GM21367 (cell line): ENCODE results near the gene STK33.

Source experiments
- ATAC-seq: cut with Tn5 transposase; IDR thresholded peaks from one replicate; pipeline ENCODE4 v1.9.1; 2021; ENCODE audit not compliant: unreplicated experiment

Gene STK33

GRCh38 chr11:8375932-8376331 lies 218.1 kb downstream of the STK33 start:
- ATAC-seq = no peak

DNA sequence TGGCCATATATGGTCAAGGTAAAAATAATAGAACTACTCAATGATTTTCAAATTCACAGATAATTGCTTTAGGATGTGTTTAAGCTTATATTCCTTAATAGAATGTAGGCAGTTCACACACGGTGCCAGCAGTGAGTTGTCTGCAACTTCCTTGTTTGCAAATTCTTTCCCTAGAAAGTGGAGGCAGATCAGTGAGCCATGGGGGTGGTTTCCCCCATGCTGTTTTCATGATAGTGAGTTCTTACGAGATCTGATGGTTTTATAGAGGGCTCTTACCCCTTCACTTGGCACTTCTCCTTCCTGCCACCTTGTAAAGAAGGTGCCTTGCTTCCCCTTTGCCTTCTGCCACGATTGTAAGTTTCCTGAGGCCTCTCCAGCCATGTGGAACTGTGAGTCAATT lies 218.6 kb downstream of the STK33 start:
- no peak for ATAC-seq

- no peak for ATAC-seq
Measured at GRCh38 chr11:8374716-8375115, 219.3 kb downstream of the STK33 start.

- ATAC-seq = no peak
Measured at GRCh38 chr11:8373519-8374432, 220.3 kb downstream of the STK33 start.

GRCh38 chr11:8372641-8373381 lies 221.2 kb downstream of the STK33 start:
- ATAC-seq = no peak

GRCh38 chr11:8371516-8371884 lies 222.5 kb downstream of the STK33 start:
- ATAC-seq = no peak

GRCh38 chr11:8370812-8371515 lies 223.1 kb downstream of the STK33 start:
- ATAC-seq = no peak

DNA sequence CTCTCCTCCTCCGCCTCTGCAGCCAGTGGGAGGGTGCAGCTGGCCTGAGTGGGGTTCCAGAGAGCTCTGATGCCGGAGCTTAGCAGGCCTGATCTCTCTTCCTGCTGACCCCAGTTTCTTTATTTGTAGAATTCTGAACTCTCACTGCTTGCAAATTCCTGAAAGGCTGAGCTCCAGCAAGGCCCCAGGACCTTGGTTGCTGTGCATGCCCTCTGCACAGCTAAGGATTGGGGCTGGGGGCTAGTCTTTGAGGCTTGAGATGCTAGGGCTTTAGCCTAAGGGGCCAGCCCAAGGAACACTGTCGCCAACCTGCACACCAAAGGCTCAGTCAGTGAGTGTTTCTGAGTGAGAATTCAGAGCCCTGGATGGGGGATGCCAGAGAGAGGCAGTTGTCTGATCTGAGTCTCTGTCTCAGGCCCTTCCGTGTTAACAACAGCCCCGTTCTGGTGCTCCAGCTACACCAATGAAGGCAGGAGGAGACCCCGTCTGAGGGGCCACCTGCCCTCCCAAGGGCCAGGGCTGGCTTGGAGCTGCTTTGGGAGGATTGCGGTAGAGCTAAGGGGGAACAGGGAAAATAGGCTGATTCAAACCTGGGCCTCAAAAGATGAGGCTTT lies 224.3 kb downstream of the STK33 start:
- ATAC-seq = no peak

GRCh38 chr11:8368772-8369171 lies 225.3 kb downstream of the STK33 start:
- no peak for ATAC-seq

- ATAC-seq = no peak
Measured at GRCh38 chr11:8368194-8368593, 225.8 kb downstream of the STK33 start.

DNA sequence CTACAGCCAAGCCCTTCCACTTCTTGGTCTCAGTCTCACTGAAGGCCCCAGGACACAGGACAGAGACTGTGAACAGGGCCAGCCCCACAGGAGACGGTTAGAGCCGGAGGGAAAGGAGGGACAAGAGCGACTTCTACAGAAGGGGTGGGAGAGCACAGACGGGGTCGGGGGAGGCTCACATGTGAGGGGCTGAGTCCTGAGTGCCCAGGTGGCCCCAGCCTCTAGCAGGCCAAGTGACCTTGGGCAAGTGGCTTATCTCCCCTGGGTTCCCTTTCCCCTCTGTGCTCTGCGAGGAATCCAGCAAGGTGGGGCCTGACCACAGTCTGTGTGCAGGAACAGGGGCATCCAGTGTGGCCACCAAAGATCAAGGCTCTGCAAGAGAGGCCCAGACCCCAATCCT lies 227.7 kb downstream of the STK33 start:
- no peak for ATAC-seq

GRCh38 chr11:8365216-8365941 lies 228.6 kb downstream of the STK33 start:
- ATAC-seq = no peak

DNA sequence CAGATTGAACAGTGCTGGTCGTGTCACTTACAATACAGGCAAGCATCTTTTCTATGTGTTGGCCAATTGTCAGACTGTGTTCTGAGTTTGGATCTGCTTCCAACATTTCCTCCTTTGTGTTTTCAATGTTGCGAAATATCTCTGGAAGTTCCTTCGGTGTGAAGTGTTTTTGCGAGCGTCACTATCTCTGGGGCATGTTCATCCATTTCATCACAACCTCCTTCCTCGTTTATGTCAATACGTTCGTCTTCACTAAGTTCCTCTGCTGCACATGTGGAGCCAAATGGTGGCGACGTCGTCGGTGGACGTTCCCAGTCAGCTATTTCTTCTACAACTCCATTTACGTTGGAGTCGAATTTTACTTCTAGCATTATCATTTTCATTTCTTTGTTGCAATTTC lies 230.1 kb downstream of the STK33 start:
- ATAC-seq = no peak

GRCh38 chr11:8362899-8363298 lies 231.1 kb downstream of the STK33 start:
- no peak for ATAC-seq

DNA sequence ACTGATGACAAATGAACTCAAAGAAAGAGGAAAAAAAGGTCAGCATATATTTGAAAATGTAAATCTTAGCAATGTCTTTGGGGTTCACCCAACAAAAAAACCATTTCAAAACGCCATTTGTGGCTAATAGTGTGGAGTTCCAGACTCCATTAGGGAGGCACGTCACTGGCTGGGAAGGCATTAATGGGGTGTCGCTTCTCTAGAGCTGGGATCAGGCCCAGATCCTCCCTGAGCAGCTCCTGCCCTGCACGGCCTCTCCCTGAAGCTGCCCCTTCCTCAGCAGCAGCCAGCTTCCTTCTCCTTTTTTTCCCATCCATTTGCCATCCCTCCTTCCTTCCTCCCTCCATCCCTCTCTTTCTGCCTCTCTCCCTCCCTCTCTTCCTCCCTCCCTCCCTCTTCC lies 231.5 kb downstream of the STK33 start:
- no peak for ATAC-seq

- ATAC-seq = no peak
Measured at GRCh38 chr11:8361664-8362210, 232.3 kb downstream of the STK33 start.

- no peak for ATAC-seq
Measured at GRCh38 chr11:8361206-8361605, 232.8 kb downstream of the STK33 start.

DNA sequence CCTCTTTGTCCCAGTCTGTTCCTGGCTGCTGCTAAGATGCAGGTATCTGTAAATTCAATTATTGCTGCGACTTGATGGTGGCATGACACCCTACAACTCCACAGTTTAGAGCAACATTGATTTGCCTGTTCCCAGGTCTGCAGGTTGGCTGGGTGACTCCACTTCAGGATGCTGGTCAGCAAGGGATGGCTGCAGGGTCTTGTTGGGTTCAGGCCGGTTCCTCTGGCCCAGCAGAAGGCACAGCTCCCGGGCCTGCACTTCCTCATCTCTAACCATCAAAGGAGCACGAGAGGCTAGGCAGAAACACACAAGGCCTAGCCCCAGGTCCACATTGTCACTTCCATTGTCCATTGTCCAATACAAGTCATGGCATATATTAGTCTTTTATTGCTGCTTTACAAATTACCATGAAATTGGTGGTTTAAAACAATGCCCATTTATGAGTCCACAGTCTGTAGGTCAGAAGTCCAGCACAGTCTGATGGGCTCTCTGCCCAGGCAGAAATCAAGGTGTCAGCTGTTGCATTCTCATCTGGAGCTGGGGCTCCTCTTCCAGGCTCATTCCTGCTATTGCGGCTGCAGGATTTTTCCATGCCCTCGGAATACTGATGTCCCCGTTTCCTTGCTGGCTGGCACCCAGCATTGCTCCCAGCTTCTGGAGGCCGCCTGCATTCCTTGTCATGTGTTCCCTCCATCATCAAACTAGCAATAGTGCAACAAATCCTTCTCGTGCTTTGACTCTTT lies 233.8 kb downstream of the STK33 start:
- no peak for ATAC-seq

GRCh38 chr11:8359521-8359920 lies 234.5 kb downstream of the STK33 start:
- no peak for ATAC-seq
